Panc1 (cell line): ENCODE data around the gene SPR. TPM values are rescaled to one million over a fixed set of nuclear protein-coding genes. Genes with fewer than 3 reads are reported as not detected.

Experiments used
- ATAC-seq: fragments of 200-7000 bp; cut with Tn5 transposase; 2 replicates; pipeline ENCODE4 v1.9.1; 2020; ENCODE audit warnings: mild to moderate bottlenecking, moderate library complexity
- BruUV-seq: library from RNA; stranded (reverse); fragments of 400-500 nt; replicated peaks from 2 replicates; lab custom pipeline; 2021; lab: Mats Ljungman, UMichigan
- CTCF ChIA-PET: fragments of 300-600 bp; sonication (Branson Sonifier 250); formaldehyde crosslinking; loops from one replicate; lab custom pipeline; 2022; ENCODE audit warnings: antibody characterized with exemption; lab: Charles Lee
- POLR2A ChIA-PET: fragments of 300-600 bp; sonication (Branson Sonifier 250); formaldehyde crosslinking; loops from one replicate; lab custom pipeline; 2022; ENCODE audit warnings: antibody characterized with exemption; lab: Charles Lee
- DNase-seq: peaks from one replicate; pipeline ENCODE4 v3.0.0-alpha.2; 2010; ENCODE audit warnings: low read depth, low spot score
- H3K27ac ChIP-seq: 2 replicates; pipeline ENCODE4 v1.5.1; 2011; ENCODE audit warnings: mild to moderate bottlenecking, low read length, inconsistent platforms
- H3K27me3 ChIP-seq: fragments of 200-500 bp; sonication (Bioruptor generic); 2 replicates; pipeline ENCODE4 v1.6.0; 2014; ENCODE audit warnings: low read length, inconsistent platforms; ENCODE audit not compliant: control insufficient read depth, insufficient read depth
- H3K36me3 ChIP-seq: fragments of 200-500 bp; sonication (Bioruptor generic); 2 replicates; pipeline ENCODE4 v1.5.1; 2014; ENCODE audit warnings: inconsistent platforms, mild to moderate bottlenecking, low read length, moderate library complexity; ENCODE audit not compliant: control insufficient read depth, insufficient read depth
- H3K4me1 ChIP-seq: 2 replicates; pipeline ENCODE4 v1.5.1; 2011; ENCODE audit warnings: inconsistent platforms, mild to moderate bottlenecking, low read length, moderate library complexity; ENCODE audit not compliant: control insufficient read depth, insufficient read depth
- H3K4me3 ChIP-seq, 2 experiments: 2 replicates each; pipeline ENCODE4 v1.5.1; 2011 to 2012; ENCODE audit warnings: low read depth in 2 of 2, low read length in 2 of 2, mild to moderate bottlenecking in 2 of 2, inconsistent platforms in 1 of 2, moderate library complexity in 1 of 2
- H3K9me3 ChIP-seq: fragments of 200-500 bp; sonication (Bioruptor generic); 2 replicates; pipeline ENCODE4 v1.5.1; 2014; ENCODE audit warnings: low read depth, mild to moderate bottlenecking, inconsistent platforms, low read length, moderate library complexity; ENCODE audit not compliant: control insufficient read depth, insufficient read depth
- POLR2AphosphoS5 ChIP-seq: IDR thresholded peaks from 2 replicates; pipeline ENCODE4 v1.6.1; 2012; ENCODE audit warnings: mild to moderate bottlenecking, low read depth, low read length, moderate library complexity
- SIN3A ChIP-seq: IDR thresholded peaks from 2 replicates; pipeline ENCODE4 v1.6.1; 2012; ENCODE audit warnings: low read depth, mild to moderate bottlenecking, low read length, moderate library complexity, borderline replicate concordance; ENCODE audit not compliant: insufficient read depth
- TCF7L2 ChIP-seq: IDR thresholded peaks from 2 replicates; pipeline ENCODE4 v1.6.1; 2011; ENCODE audit warnings: mild to moderate bottlenecking, low read depth, low read length, inconsistent platforms
- in situ Hi-C: cut with HindIII; loops from 2 replicates; pipeline ENCODE4 v1.10.0; 2016; ENCODE audit warnings: low sequenced_read_pairs, low pct_unique_long_range_greater_than_20kb
- intact Hi-C: fragments of 100-400 bp; cut with micrococcal nuclease; formaldehyde crosslinking; loops from one replicate; pipeline ENCODE4 v1.10.0; 2022; ENCODE audit not compliant: unreplicated experiment
- total RNA-seq: library from RNA; stranded (reverse); gene quantifications from one replicate; pipeline ENCODE4 v1.2.1, GENCODE V29; 2021; ENCODE audit not compliant: unreplicated experiment
- TF ChIP-seq, protein P1 (sequence below), 2 experiments: IDR thresholded peaks; 2 replicates each; pipeline ENCODE4 v1.6.1; 2011 to 2012; ENCODE audit warnings: low read depth in 2 of 2, control low read depth in 1 of 2, low read length in 1 of 2, mild to moderate bottlenecking in 1 of 2, moderate library complexity in 1 of 2; ENCODE audit not compliant: insufficient read depth in 1 of 2
- TF ChIP-seq, protein P2 (sequence below): fragments of 450-650 bp; IDR thresholded peaks from 2 replicates; pipeline ENCODE4 v1.5.1; 2017; ENCODE audit warnings: mild to moderate bottlenecking

Gene SPR
- total RNA-seq, 1 experiment from 2014 or later = 75.4 TPM

DNA sequence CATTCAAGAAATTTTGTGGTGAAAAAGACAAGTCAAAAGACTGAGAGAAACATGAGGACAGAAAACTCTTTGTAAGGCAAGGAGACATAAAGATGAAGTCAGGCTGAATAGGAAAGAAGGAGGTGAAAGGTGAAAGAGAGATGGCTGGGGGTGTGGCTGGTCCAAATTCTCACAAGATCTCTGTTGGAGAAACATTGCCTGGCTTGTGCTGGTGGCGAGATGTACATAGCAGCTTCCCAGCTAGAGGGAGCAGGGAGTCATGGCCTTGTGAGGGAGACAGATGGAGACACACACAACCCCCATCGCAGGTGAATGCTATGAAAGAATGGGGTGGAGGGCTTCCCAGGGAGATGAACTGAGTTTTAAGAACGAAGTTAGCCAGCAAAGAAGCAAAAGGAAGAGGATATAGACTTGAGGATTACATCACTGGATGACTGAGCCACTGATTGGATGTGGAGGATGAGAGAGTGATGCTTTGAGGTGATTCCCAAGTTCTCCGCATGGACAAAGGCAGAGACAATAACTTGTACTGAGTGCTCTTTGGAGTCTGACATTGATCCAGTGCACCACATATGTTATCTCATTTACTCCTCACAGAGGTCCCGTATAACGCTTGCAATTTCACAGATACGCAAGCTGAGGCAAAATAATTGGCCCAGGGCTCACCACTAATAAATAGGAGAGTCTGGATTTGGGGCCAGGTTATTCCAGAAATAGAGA, 26.4 kb downstream of the SPR start:
- intact Hi-C loops (no loop called here), in situ Hi-C loops (no loop called here)
- ATAC-seq (no peak), DNase-seq (no peak)
- Histone ChIP-seq H3K9me3 (no peaks in the 10 kb centered on the region), H3K4me3 (no peak overlapping the region), H3K4me1 (peaks cover 9% of the 10 kb centered on the region), H3K27me3 (peaks cover 50% of the 10 kb centered on the region), H3K27ac (no peak overlapping the region), H3K36me3 (no peaks in the 10 kb centered on the region; the same call in 1 of the 2 replicates)
- TF ChIP-seq, protein P1, sequence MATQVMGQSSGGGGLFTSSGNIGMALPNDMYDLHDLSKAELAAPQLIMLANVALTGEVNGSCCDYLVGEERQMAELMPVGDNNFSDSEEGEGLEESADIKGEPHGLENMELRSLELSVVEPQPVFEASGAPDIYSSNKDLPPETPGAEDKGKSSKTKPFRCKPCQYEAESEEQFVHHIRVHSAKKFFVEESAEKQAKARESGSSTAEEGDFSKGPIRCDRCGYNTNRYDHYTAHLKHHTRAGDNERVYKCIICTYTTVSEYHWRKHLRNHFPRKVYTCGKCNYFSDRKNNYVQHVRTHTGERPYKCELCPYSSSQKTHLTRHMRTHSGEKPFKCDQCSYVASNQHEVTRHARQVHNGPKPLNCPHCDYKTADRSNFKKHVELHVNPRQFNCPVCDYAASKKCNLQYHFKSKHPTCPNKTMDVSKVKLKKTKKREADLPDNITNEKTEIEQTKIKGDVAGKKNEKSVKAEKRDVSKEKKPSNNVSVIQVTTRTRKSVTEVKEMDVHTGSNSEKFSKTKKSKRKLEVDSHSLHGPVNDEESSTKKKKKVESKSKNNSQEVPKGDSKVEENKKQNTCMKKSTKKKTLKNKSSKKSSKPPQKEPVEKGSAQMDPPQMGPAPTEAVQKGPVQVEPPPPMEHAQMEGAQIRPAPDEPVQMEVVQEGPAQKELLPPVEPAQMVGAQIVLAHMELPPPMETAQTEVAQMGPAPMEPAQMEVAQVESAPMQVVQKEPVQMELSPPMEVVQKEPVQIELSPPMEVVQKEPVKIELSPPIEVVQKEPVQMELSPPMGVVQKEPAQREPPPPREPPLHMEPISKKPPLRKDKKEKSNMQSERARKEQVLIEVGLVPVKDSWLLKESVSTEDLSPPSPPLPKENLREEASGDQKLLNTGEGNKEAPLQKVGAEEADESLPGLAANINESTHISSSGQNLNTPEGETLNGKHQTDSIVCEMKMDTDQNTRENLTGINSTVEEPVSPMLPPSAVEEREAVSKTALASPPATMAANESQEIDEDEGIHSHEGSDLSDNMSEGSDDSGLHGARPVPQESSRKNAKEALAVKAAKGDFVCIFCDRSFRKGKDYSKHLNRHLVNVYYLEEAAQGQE (IDR thresholded peaks at IDR 0.05; ENCODE audit: insufficient read depth in 1 of 2, low read depth in 2 of 2, low read length in 1 of 2) = no peak
- TF ChIP-seq POLR2AphosphoS5 (no peak), TCF7L2 (no peak), SIN3A (no peak)
- TF ChIP-seq, protein P2, sequence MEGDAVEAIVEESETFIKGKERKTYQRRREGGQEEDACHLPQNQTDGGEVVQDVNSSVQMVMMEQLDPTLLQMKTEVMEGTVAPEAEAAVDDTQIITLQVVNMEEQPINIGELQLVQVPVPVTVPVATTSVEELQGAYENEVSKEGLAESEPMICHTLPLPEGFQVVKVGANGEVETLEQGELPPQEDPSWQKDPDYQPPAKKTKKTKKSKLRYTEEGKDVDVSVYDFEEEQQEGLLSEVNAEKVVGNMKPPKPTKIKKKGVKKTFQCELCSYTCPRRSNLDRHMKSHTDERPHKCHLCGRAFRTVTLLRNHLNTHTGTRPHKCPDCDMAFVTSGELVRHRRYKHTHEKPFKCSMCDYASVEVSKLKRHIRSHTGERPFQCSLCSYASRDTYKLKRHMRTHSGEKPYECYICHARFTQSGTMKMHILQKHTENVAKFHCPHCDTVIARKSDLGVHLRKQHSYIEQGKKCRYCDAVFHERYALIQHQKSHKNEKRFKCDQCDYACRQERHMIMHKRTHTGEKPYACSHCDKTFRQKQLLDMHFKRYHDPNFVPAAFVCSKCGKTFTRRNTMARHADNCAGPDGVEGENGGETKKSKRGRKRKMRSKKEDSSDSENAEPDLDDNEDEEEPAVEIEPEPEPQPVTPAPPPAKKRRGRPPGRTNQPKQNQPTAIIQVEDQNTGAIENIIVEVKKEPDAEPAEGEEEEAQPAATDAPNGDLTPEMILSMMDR = no peak; the same call in 1 of the 2 replicates
- POLR2A ChIA-PET = no interaction called here
- BruUV-seq = no TSS peak
- CTCF ChIA-PET = no interaction called here

DNA sequence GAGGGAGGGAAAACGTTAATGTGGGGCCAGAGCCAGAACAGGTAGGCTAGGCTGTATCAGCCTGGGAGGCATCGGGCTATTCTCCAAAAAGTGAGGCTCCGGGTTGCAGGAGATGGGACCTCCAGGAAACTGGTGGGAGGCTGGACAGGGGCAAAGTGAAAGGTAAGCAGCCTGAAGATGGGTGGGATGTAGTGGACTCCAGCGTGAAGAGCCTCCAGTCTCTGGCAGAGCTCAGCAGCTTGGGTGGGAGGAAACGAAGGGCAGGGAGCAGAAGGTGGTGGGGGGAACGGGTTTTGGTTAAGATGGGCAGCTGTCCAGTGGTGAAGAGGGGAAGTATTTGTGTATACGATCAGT, 27.0 kb downstream of the SPR start:
- Histone ChIP-seq H3K9me3 (no peaks in the 10 kb centered on the region), H3K27ac (no peak overlapping the region), H3K27me3 (peaks cover 51% of the 10 kb centered on the region), H3K4me3 (no peak overlapping the region), H3K4me1 (peaks cover 9% of the 10 kb centered on the region), H3K36me3 (no peaks in the 10 kb centered on the region; the same call in 1 of the 2 replicates)
- ATAC-seq (no peak), DNase-seq (no peak)
- intact Hi-C loops = no loop called here
- no peak for TF ChIP-seq SIN3A
- TF ChIP-seq POLR2AphosphoS5 = no peak
- TF ChIP-seq, protein P1 (IDR thresholded peaks at IDR 0.05; ENCODE audit: insufficient read depth in 1 of 2, low read depth in 2 of 2, low read length in 1 of 2) = no peak
- no peak for TF ChIP-seq TCF7L2
- TF ChIP-seq, protein P2 = no peak
- in situ Hi-C loops = no loop called here
- no TSS peak for BruUV-seq
- POLR2A ChIA-PET = no interaction called here
- CTCF ChIA-PET = no interaction called here
